HuH-7 (cell line): ENCODE measurements around the gene BEGAIN.

ENCODE experiments used
- DNase-seq: peaks from one replicate; pipeline ENCODE4 v3.0.0; 2011; ENCODE audit warnings: low spot score

Gene BEGAIN

DNA sequence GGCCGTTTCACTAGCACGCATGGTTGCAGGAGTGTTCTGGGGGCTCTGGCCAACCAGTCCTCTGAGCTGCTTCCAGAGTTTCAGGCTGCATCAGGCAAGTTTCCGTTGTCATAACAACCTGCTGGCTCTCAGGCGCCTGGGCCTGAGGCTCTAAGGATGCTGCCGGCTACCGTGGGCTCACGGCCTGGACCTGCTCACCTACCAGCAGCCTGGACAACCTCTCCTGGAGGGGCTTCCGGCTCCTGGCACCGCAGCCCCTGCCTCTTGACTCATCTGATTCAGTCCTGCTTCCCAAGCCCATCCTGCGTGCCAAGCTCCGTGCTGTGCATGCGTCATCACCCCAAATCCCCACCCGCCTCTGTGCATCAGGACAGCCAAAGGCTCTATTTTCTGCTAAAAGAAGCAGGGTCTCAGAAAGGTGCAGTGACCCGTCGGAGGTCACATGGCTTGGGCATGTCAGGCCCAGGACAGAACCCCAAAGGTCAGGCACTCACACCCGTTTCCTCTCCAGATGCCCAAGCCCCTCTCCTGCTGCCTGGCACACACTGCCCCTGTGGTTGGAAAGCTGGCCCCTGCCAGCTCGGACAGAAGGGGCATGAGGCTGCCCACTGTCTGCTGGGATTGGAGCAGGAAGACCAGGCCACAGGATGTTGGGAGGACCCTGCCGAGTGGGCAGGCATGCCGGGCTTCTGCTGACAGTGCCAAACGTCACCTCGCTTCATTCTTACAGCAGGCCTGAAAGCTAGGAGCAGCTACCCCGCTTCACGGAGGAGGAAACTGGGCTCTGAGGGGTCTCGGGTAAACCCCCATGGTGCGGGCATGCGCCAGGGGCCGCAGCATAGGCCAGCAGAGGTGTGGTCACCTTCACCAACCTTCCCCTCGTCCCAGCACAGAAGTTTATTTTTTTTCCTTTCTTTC, 5.7 kb downstream of the BEGAIN start:
- no peak for DNase-seq

DNA sequence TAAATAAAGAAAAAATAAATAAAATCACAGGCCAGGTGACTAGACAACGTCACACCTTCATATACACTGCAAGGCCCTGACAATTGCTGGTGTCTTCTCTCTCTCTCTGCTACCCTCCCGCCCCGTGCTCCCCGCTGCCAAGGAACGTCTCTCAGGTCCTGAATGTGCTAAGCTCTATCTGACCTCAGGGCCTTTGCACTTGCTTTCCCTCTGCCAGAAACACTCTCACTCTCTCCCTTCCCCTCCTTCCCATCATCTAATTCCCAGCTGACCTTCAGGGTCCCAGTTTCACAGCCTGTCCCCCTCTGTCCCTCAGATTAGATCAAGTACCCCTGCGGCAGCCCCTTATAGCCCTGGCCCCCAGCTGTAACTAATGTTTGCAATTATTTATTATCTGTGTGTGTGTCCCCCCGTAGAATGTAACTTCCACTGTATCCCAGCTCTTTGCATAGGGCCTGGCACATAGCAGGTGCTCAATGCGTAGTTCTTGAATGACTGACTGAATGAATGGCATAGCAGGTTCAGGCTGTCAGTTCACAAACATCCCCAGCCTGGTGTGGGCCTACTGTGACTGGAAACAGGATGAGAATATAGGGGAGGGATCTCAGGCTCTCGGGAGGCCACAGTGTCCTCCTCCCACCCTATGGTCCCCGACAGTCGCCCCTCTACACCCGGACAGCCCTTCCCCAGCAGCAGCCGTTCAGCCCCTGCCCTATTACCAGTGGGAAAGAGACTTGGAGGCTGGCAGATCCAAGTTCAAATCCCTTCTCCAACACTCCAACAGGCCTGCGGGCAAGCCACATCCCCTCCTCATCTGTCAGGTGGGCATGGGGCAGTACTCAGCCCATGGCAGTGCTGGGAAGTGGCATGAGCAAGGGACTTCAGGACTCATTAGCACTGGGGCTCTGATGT, 6.6 kb downstream of the BEGAIN start:
- no peak for DNase-seq

DNA sequence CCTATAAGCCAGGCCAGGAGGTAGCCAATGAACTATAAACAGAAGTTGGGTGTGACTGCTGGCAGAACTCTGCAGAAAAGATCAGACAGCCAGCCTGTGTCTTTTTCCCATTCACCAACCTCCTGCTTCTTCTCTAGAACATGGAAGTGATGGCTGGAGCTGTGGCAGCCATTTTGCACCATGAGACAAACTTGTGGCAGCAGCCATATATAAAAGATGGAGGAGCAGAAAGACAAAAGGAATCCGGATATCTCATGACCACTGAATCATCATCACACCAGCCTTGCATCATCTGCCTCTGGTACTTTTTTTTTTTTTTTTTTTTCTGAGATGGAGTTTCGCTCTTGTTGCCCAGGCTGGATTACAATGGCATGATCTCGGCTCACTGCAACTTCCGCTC, 8.7 kb downstream of the BEGAIN start:
- DNase-seq = no peak

DNA sequence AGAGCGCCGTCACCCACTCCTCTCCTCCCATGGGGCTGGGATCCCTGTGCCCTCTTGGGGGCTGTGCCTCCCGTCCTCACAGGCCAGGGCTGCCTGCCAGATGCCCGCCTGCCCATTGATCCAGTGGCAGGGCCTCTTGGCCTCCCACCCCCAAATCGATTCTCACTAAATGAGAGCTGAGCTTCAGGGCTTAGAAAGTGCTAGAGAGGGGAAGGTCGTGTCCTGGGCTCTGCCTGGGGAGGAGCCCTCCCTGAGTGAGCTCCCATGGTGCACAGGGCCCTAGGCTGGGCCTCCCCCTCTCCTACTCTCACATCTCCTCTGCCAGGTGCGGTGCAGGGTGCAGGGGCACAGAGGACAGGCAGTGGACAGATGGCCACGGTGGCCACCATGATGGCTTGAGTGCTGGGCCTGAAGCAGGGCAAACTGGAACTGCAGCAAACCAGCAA, 9.2 kb downstream of the BEGAIN start:
- DNase-seq = no peak

DNA sequence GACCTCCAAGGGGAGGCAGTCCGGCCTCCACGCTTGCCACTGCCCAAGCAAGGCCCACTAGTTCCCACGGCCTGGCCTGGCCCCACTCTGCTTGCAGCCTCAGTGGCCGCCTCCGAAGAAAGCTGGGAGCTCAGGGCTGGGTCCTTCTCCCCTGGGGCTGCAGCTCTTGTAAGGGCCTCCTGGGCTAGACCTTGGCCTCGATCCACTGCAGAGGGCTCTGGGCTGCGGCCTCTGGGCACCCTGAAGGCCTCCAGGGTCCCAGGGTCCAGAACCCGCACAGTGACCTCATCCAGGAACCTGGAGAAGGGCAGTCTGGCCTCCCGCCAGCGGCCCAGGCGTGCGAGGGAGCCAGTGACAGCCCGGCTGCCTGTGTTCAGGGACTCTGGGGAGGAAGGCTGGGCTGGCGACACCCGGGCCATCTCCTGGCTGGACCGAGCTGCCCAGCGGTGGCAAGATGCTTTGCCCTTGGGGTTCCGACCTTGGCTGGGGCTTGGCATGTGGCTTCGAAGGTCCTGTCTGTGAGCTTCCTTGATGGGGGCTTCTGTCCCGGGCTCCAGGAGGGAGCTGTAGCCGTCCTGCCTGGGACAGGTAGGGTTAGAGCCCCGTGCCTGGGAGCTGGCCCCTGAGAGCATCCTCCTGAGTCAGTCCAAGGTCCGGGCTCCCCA, 9.8 kb downstream of the BEGAIN start:
- no peak for DNase-seq

DNA sequence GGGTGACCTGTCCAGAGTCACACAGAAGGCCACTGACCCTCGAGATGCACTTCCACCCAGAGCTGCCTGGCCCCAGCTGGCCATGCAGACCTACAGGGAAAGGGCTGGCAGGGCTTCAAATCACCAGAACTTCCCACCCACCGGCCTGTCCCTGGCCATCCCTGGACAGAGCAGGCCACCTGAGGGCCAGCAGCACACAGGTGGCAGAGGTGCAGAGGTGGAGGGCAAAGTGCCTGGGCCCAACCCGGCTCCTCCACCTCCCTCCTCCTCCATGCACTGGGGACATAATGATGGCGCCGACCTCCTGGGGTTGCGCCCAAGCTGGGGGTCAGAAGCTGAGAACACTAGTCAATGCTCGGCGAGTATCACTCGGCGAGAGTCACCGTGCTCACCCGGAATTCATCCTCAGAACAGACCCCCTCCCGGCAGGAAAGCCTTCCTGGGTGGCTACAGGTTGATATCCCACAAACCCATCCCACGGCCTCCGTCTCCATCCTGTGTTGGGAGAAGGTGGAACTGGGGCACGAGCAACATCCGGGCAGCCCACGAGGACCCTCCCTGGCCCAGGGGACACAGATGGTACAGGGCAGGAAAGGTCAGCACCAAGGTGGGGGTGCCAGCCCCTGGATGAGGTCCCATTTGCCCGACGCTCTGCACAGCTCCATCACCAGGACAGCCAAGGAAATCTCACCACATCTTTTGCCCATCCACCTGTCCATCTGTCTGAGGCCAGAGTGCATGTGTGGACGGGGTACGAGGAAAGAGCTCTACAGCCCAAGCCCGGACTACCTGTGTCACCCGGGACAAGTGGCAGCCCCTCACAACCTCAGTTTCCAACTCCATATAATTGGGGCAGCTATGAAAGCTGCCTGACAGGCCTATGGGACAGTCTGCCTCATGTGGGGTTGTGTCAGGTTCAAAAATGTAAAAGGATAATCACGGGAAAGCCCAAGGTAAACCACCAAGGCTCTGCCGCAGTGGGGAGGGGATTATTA, 10.8 kb downstream of the BEGAIN start:
- DNase-seq = no peak

DNA sequence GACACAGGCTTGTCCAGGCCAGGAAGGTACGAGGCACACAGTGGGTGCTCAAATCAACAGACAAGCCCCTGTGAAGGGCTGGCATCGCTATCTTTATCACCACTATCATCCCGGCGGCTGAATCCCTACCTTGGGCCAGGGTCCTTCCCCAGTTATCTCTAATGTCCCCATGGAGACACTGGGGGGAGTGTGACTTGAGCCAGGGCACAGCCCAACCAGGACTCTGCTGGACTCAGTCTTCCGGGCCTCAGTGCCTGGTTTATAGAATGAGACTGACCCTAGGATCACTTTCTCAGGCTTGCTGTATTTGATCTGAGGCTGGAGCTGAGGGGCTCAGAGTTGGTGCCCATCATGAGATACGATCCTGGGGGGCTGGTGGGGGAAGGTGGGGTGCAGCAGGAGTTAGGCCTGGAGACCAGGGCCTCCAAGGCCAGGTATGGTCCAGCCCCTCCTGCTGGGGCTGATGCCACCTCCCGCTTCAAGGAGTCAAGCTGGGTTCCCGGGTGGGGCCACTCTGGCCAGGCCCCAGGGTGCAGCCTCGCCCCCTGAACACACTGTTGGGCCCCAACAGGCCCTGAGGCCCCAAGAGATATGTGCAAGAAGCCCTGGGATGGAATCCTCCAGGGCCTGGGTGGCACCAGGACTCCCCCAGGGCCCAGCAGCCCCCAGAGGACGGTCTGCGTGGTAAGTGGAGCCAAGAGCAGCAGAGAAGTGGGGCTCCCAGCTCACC, 11.8 kb downstream of the BEGAIN start:
- DNase-seq = no peak

DNA sequence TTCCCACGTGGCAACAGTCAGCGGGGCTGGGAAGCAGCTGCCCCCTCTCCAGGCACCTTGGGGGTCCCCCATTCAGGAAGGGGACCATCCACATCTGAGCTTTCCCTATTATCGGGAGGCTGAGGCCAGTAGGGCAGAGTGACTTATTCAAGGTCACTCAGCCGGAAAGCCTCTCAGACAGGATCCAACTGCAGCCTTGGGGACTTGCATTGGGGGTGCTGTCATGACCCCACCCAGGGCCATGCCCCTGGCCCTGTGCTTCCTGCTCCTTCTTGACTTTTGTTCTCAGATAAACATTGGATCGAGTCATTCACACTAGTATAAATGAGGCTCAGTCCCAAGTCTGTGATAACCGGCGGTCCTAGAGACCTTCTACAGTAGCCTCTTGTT, 12.6 kb downstream of the BEGAIN start:
- no peak for DNase-seq

DNA sequence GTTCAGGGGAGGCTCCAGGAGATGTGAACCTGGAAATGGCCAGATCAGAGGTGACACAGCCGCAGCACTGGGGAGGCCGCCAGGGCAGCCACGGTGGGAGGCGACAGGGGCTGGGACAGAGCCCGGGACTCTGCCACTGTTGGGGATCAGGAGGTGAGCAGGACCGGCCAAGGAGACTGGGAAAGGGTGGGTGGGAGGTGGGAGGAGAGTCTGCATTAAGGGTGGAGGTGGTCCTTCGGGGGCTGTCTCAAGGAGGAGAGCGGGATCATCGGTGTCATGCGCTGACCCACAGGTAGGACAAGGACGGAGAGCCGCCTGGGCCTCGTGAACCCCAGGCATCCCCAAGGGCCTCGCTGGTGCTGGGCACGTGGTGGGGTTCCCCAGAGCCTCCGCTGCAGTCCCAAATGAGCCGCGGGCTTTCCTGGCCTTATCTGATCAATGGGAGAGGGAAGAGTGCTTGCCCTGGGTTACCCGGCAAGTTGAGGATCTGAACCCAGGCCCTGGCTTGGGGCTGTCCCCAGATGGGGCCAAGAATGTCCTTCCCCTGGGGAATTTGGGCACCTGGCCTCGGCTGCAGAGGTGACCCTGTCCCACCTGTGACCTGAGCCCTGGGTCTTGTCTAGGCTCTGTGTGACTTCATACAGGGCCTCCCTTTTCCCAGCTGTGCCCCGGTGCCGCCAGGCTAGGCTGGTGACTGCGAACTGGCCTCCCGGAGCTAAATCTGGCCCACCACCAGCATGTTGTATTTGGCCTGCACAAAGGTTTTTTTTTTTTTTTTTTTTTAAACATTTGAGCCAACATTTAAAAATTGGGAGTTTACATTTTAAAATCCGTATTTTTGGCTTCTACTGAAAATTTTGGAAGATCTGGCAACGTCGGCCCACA, 13.2 kb downstream of the BEGAIN start:
- DNase-seq = no peak

DNA sequence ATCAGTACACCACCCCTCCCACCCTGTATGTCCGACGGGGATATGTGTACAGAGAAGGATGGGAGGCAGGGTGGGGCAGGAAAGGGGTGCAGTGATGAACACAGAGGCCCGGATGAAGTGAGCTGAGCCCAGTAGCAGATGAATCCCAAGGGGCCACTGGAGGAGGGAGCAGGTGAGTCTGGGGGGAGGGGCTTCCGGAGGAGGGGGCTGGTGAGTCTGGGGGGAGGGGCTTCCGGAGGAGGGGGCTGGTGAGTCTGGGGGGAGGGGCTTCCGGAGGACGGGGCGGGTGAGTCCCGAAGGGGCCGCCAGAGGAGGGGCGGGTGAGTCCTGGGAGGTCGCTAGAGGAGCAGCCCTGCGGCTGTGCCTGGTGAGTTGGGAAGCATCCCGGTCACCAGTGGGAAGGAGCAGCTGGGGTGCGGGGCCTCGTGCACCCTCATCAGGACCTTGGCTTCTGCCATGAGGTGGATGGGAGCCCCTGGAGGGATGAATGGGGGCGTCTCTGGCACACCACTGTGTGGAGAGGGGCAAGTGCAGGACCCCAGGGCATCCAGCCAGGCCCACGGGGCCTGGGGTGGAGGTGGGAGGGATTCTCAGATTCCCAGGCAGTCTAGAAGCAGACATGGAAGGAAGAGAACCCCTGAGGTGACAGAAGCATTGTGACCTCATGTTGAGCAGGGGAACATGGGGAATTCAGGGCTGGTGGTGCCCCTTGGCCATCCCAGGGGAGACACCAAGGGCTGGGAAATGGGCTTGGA, 14.0 kb downstream of the BEGAIN start:
- no peak for DNase-seq

DNA sequence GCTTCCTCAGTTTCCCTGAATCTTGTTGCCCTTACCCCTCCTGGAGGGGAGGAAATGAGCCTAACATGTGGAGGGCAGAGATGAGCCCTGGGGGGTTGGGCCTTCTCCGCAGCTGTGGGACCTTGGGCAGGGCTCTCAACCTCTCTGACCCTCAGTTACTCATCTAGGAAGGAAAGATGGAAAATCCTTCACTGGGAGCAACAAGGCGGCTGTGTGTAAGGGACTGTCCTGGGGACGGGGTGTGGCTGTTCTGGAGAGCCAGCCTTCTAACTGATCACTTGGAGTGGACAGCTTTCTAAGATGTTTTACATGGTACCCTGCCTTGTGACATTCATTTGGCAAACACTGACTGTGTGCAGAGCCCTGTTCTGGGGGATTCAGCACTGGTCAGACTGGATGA, 14.7 kb downstream of the BEGAIN start:
- no peak for DNase-seq

DNA sequence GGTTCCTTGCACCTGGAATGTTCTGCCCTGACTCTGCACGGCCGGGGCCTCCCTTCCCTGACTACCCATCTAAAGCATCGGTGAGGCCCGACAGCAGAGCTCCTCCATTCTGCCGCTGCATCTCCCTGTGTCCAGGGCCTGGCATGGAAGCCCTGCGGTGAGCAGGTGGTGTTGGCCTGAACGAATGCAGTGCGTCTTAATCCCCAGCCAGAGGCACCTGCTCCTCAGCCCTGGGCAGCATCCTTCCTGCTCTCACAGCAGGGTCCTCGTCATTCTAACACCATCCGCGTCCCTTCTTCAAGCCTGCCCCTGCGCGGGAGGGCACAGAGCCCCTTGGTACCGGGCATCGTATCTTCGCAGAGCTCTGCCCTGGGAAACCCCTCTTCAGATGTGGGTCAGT, 15.4 kb downstream of the BEGAIN start:
- no peak for DNase-seq

DNA sequence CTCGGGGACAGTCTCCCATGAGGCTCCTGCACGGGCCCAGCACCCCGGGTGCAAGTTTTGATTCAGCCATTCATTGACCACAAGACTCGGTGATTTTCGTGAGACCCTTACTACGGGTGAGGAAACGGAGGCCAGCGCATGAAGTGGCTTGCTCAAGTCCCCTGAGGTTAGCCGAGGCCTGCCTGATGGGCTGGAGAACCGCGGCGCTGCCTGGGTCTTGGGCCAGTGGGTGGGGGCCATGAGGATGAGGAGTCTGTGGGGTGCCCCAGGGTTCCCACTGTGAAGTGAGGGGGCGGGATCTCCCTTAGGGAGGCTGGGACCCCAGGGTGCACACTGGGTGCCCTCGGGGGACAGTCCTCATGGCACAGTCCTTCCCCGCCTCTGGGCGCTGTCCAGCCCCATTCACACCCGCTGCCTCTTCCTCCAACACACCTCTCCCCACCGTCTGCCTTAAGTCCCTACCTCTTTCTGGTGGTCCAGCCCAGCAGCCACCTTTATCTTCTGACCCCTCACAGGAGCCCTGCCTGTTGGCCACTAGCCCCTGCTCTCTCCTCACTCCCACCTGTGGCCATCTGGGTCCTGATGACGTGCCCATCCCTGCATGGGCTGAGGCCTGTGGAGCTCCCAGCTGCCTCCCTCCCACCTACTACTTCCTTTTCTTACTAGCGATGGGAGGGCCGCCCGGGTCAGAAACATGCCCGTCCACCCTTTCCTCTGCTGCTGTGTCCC, 16.3 kb downstream of the BEGAIN start:
- DNase-seq = no peak

DNA sequence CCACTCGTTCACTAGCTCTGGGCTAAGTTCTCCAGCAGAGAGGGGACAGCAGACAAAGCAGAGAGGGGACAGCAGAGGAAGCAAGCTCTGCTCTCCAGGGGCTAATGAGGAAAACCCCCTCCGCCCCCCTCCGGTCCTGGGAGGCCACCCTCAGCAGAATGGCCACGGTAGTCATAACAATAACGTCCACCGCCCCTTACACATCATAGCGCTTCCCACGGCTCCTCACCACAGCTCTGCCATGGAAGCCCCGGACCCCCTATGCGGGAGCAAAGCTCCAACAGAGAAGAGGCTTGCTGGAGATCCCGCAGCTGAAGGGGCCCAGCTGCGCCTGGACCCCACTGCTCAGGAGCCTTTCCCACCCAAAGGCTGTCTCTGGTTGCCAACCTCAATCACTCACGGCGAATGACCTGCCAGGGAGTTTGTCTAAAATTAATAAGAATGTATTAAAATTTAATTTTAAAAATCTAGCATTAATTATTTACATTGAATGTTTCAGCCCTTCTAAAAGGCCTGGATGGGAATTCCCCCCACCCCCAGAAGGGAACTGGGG, 17.4 kb downstream of the BEGAIN start:
- no peak for DNase-seq

DNA sequence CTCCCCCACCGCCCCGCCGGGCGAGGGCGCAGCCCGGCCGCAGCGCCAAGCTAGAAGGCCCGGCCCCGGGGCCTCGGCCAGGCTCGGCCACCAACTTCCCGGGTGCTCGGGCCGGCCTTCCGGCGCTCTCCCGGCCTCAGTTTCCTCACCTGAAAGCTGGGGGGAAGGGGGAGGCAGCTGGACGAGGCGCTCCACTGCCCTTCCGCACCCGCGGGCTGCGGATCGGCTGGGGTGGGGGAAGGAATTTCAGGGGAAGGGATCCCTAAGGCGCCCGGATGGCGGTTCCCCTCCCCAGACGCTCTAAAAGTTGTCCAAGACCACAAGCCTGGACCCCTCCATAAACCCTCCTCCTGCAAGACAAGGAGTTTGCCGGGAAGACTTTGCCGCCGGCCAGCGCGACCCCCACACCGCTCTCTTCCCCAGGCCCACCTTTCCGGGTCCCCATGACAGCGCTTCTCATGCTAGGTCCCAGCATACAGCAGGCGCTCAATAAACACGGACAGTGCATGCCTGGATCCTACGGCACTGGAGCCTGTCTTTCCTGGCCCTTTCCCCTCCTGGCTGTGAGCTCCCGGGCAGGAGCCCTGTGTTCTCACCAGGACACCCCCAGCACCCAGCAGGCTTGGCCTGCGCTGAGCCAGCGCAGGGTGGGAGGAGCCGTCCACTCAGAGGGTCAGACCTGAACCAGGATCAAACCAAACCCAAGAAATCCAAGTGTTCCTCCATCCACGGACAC, 18.1 kb downstream of the BEGAIN start:
- DNase-seq = no peak

DNA sequence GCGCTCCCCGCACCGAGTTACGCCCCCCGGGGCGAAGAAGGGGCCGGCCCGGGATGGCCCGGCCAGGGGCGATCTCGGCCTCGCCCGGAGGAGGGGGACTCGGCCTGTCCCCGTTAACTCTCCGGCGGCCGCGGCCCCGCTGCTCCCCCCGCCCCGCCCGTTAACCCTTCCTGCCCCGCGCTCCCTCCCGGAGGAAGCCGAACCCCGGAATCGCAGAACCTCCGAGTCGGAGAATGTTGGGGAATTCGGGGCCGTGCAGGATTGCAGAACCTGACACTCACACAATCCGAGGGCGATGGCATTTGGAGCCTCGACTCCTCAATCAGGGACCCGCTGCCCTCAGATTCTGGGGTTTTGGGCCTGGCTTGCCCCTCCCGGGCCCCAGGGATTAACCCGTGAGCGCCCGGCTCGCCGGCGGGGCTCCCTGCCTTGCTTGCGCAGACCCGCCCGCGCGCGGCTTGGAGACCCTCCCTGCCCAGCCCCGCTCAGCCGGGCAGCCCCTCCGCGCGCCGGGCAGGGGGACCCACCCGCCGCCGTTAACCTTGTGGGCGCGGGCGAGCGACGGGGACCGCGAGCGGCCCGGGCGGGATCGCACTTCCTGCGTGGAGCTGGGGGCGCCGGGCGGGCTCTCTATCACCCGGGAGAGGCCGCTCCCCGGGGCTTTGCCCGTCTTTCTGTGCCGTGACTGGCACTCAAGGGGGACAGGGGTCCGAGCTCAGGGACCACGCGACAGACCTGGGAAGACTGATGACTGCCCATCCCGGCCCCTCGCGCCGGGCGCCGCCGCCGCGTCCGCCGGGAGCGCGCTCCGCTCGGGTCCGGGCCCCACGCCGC, 18.8 kb downstream of the BEGAIN start:
- no peak for DNase-seq
